HG02885 (cell line): ENCODE results near the gene RS1.

Experiments
- ATAC-seq: cut with Tn5 transposase; IDR thresholded peaks from one replicate; pipeline ENCODE4 v1.9.1; 2021; ENCODE audit warnings: mild to moderate bottlenecking; ENCODE audit not compliant: unreplicated experiment, poor library complexity

The RS1 gene

GRCh38 chrX:18613930-18614639 lies 57.8 kb downstream of the RS1 start:
- ATAC-seq = no peak

GRCh38 chrX:18607966-18608365 lies 63.9 kb downstream of the RS1 start:
- ATAC-seq = no peak

GRCh38 chrX:18598413-18598812 lies 73.5 kb downstream of the RS1 start:
- no peak for ATAC-seq

- no peak for ATAC-seq
Observed at GRCh38 chrX:18596096-18596495, 75.8 kb downstream of the RS1 start.

GRCh38 chrX:18594079-18594478 lies 77.8 kb downstream of the RS1 start:
- ATAC-seq = no peak

- no peak for ATAC-seq
Observed at GRCh38 chrX:18591834-18592233, 80.1 kb downstream of the RS1 start.
